B cell (primary cell): ENCODE results near the gene DDI2.

Experiments used
- EZH2 ChIP-seq: IDR thresholded peaks from 2 replicates; pipeline ENCODE4 v1.6.1; 2012; ENCODE audit warnings: borderline replicate concordance, low read depth, mild to moderate bottlenecking, moderate library complexity, low read length; ENCODE audit not compliant: insufficient read depth, poor library complexity, severe bottlenecking
- TF ChIP-seq, protein P1 (sequence below): fragments of 200-600 bp; IDR thresholded peaks from one replicate; pipeline ENCODE4 v1.8.0; 2022; ENCODE audit warnings: antibody characterized with exemption, mild to moderate bottlenecking

DNA sequence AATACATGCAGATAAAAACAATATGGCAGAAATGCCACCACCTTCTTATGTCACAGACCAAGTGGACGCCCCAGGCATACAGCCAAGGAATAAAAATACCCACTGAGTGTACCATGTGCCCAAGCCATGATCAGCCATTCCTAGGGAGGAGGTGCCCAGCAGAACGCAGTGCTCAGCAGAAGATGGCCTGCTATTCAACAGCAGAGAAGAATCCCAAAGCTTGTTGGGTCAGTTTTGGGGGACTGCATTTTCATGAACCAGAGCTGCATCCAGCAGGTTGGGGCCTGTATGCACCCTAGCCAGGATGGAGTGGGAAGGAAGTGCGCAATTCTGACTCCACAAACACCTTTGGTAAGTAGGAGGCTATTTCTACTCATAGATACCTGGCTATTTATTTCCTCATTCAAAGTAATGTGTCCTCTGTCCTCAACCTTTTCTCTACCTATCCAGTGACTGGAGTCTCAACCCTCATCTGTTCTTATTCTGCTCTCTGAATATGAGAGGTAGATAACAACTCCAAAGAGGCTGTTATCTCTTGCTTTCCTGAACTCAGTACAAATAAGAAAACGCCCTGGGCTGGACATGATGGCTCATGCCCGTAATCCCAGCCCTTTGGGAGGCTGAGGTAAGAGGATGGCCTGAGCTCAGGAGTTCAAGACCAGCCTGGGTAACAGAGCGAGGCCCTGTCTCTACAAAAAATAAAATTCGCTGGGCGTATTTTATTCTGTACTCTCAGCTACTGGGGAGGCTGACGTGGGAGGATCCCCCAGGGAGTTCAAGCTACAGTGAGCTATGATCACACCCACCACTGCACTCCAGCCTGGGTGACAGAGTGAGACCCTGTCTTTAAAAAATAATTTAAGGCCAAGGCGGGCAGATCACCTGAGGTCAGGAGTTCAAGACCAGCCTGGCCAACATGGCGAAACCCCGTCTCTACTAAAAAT is 64.4 kb downstream of the DDI2 start:
- TF ChIP-seq, protein P1, sequence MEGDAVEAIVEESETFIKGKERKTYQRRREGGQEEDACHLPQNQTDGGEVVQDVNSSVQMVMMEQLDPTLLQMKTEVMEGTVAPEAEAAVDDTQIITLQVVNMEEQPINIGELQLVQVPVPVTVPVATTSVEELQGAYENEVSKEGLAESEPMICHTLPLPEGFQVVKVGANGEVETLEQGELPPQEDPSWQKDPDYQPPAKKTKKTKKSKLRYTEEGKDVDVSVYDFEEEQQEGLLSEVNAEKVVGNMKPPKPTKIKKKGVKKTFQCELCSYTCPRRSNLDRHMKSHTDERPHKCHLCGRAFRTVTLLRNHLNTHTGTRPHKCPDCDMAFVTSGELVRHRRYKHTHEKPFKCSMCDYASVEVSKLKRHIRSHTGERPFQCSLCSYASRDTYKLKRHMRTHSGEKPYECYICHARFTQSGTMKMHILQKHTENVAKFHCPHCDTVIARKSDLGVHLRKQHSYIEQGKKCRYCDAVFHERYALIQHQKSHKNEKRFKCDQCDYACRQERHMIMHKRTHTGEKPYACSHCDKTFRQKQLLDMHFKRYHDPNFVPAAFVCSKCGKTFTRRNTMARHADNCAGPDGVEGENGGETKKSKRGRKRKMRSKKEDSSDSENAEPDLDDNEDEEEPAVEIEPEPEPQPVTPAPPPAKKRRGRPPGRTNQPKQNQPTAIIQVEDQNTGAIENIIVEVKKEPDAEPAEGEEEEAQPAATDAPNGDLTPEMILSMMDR: no peak
- TF ChIP-seq EZH2: no peak
